ENCODE measurements around the gene PRKG1. TPM values are rescaled to one million over a fixed set of nuclear protein-coding genes. Genes with fewer than 3 reads are reported as not detected.

The PRKG1 gene
- total RNA-seq, 6 experiments from 2014 or later: 1.1 to 2.0 (median 1.3) TPM

- WGBS (ENCODE audit: insufficient coverage, low coverage, low lambda C conversion rate, missing lambda C conversion rate): 49% methylated on average over 2 of the region's 2 CpGs
These were observed 954.2 kb downstream of the PRKG1 start for GRCh38 chr10:52028523-52028858.

GRCh38 chr10:52029628-52030027 lies 955.3 kb downstream of the PRKG1 start:
- H3K27me3 ChIP-seq: no peaks in the 10 kb centered on the region
- no peak overlapping the region for H3K4me3 ChIP-seq
- no peaks in the 10 kb centered on the region for H3K36me3 ChIP-seq
- intact Hi-C loops (cut with DNase I): no loop called here
- no peaks in the 10 kb centered on the region for H3K4me1 ChIP-seq
- WGBS (ENCODE audit: insufficient coverage, low coverage, low lambda C conversion rate, missing lambda C conversion rate): 31% methylated on average over 2 of the region's 2 CpGs
- DNase-seq (no peak), ATAC-seq (no peak)
- no peak for TF ChIP-seq CTCF (IDR thresholded peaks at IDR 0.05)
- TF ChIP-seq POLR2A (IDR thresholded peaks at IDR 0.05): no peak
- no peak overlapping the region for H3K27ac ChIP-seq
- no peaks in the 10 kb centered on the region for H3K9me3 ChIP-seq

More at GRCh38 chr10:52028523-52028858, 954.2 kb downstream of the PRKG1 start:
- Histone ChIP-seq H3K4me3 (no peak overlapping the region), H3K27me3 (no peaks in the 10 kb centered on the region), H3K4me1 (no peaks in the 10 kb centered on the region), H3K9me3 (no peaks in the 10 kb centered on the region), H3K36me3 (no peaks in the 10 kb centered on the region), H3K27ac (no peak overlapping the region)
- TF ChIP-seq CTCF (IDR thresholded peaks at IDR 0.05): no peak
- no peak for TF ChIP-seq POLR2A (IDR thresholded peaks at IDR 0.05)
- intact Hi-C loops (cut with DNase I): no loop called here
- no peak for DNase-seq
- no peak for ATAC-seq

GRCh38 chr10:52030051-52030790 lies 955.9 kb downstream of the PRKG1 start:
- intact Hi-C loops (cut with DNase I): no loop called here
- no peak overlapping the region for H3K4me3 ChIP-seq
- no peaks in the 10 kb centered on the region for H3K4me1 ChIP-seq
- no peak for TF ChIP-seq CTCF (IDR thresholded peaks at IDR 0.05)
- TF ChIP-seq POLR2A (IDR thresholded peaks at IDR 0.05): no peak
- H3K27ac ChIP-seq: no peak overlapping the region
- no peak for DNase-seq
- ATAC-seq: peak in 2 of 4 donors; percentile 60 to 70
- H3K9me3 ChIP-seq: no peaks in the 10 kb centered on the region
- H3K36me3 ChIP-seq: no peaks in the 10 kb centered on the region
- WGBS (ENCODE audit: insufficient coverage, low coverage, low lambda C conversion rate, missing lambda C conversion rate): 28% methylated on average over 6 of the region's 6 CpGs
- no peaks in the 10 kb centered on the region for H3K27me3 ChIP-seq

GRCh38 chr10:52030975-52031374 lies 956.7 kb downstream of the PRKG1 start:
- Histone ChIP-seq H3K27ac (no peak overlapping the region), H3K36me3 (no peaks in the 10 kb centered on the region), H3K4me1 (no peaks in the 10 kb centered on the region), H3K27me3 (no peaks in the 10 kb centered on the region), H3K9me3 (no peaks in the 10 kb centered on the region), H3K4me3 (no peak overlapping the region)
- 41% methylated on average over 1 of the region's 1 CpG for WGBS (ENCODE audit: insufficient coverage, low coverage, low lambda C conversion rate, missing lambda C conversion rate)
- ATAC-seq (no peak), DNase-seq (no peak)
- intact Hi-C loops (cut with DNase I): no loop called here
- TF ChIP-seq POLR2A (IDR thresholded peaks at IDR 0.05): no peak
- TF ChIP-seq CTCF (IDR thresholded peaks at IDR 0.05): no peak

GRCh38 chr10:52031771-52032170 lies 957.5 kb downstream of the PRKG1 start:
- Histone ChIP-seq H3K36me3 (no peaks in the 10 kb centered on the region), H3K9me3 (no peaks in the 10 kb centered on the region), H3K4me1 (no peaks in the 10 kb centered on the region), H3K27ac (no peak overlapping the region), H3K4me3 (no peak overlapping the region), H3K27me3 (no peaks in the 10 kb centered on the region)
- DNase-seq (no peak), ATAC-seq (no peak)
- TF ChIP-seq POLR2A (IDR thresholded peaks at IDR 0.05) (no peak), CTCF (IDR thresholded peaks at IDR 0.05) (no peak)
- intact Hi-C loops (cut with DNase I): no loop called here
